ENCODE results near the gene SMCR8.

DNA sequence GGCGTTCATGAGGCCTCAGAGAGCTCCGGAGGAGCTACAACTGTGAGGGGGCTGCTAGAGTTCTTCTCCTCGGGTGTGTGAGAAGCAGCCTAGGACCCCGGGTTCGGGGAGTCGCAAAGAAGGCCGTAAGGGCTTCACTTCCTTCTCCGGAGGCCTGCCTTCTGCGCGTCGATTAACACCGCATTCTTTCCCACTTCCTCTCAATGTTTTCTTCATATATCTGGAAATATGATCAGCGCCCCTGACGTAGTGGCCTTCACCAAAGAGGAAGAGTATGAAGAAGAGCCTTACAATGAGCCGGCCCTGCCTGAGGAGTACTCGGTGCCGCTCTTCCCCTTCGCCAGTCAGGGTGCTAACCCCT is 449 bp downstream of the SMCR8 start:
- TF ChIP-seq, protein P1, sequence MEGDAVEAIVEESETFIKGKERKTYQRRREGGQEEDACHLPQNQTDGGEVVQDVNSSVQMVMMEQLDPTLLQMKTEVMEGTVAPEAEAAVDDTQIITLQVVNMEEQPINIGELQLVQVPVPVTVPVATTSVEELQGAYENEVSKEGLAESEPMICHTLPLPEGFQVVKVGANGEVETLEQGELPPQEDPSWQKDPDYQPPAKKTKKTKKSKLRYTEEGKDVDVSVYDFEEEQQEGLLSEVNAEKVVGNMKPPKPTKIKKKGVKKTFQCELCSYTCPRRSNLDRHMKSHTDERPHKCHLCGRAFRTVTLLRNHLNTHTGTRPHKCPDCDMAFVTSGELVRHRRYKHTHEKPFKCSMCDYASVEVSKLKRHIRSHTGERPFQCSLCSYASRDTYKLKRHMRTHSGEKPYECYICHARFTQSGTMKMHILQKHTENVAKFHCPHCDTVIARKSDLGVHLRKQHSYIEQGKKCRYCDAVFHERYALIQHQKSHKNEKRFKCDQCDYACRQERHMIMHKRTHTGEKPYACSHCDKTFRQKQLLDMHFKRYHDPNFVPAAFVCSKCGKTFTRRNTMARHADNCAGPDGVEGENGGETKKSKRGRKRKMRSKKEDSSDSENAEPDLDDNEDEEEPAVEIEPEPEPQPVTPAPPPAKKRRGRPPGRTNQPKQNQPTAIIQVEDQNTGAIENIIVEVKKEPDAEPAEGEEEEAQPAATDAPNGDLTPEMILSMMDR (IDR thresholded peaks at IDR 0.05) = no peak
- no peak for TF ChIP-seq POLR2A (IDR thresholded peaks at IDR 0.05)
